ENCODE results near the gene PIK3R1. TPM values are rescaled to one million over a fixed set of nuclear protein-coding genes. Genes with fewer than 3 reads are reported as not detected.

The PIK3R1 gene
- total RNA-seq, 1 experiment from 2014 or later = 11.4 TPM

DNA sequence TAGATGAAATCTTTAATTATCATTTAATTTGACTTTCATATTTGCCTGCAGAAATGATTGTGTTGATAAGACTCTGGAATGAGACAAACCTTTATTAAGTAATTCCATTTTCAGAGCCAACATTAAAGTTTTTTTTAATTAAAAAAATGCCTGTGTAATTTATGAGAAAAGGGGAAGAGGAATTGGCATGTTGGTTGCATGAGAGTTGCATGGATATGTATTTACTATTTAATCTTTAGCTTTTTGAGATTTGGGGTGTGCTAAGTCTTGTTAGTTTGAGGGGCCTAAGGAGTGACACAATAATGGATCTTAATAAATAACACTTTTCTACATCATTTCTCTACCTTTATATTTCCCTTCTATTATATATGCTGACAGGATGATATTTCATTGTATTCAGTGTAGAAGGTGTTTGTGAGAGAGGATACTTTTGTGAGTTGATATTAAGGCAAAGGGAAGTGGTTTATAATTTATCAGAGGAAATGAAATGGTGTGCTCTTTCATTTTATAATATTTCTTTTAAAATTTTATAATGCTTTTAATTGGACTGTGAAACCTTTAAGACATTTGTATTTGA, 54.9 kb downstream of the PIK3R1 start:
- no peak for DNase-seq (ENCODE audit: low spot score)

DNA sequence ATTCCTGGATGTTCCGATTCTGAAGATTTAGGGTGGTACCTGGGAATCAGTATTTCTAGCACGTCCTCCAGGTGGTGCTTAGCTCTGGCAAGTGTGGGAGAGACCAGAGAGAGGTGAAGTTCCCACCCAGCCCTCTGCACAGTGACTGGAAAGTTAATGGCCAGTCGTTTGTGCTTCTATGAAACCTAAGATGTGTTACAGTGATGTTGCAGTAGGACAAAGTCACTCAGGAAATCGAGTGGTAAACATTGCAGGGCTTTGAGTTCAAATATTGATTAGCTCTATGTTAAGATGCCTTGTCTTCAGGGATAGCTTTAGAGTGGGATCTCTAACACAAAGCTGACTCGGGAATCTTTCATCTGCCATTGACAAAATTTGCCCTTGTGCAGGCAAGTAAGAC, 55.6 kb downstream of the PIK3R1 start:
- DNase-seq (ENCODE audit: low spot score) = no peak

DNA sequence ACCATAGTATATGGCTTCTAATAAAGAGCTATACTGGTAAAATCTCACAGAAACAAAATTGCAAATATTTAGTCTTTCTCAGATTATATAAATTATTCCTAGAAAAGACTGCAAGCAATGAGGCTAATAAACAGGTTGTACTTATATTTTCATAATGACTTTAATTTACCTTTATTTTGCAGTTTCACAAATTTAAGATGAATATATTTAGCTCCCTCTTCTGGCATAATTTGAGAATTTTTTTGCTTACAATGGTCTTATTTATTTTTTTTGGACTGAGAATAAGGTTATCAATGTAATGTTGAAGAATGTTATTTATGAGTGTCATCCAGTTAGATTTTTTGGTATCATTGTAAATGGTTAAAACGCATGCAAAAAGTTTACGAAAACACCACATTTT, 56.7 kb downstream of the PIK3R1 start:
- no peak for DNase-seq (ENCODE audit: low spot score)

- DNase-seq (ENCODE audit: low spot score) = no peak
Observed at GRCh38 chr5:68273717-68274409, 58.3 kb downstream of the PIK3R1 start.

- no peak for DNase-seq (ENCODE audit: low spot score)
Observed at GRCh38 chr5:68274847-68275651, 59.5 kb downstream of the PIK3R1 start.

DNA sequence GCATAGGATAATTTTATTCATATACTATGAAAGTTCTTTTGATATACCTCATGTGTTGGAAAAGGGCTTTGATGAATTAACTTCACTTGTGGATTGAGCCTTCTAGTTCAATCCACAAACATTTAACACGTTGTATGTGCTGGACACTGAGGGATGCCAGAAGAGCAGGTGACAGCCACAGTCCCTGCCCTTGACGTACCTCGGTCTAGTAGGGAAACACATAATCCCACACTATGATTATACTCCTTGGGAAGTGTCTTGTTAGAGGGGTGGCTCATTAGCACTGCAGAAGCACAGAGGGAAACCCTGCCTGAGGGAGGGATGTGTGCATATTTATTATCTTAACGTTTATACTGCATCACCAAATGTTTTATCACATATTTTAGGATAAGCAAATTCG, 61.2 kb downstream of the PIK3R1 start:
- no peak for DNase-seq (ENCODE audit: low spot score)

DNA sequence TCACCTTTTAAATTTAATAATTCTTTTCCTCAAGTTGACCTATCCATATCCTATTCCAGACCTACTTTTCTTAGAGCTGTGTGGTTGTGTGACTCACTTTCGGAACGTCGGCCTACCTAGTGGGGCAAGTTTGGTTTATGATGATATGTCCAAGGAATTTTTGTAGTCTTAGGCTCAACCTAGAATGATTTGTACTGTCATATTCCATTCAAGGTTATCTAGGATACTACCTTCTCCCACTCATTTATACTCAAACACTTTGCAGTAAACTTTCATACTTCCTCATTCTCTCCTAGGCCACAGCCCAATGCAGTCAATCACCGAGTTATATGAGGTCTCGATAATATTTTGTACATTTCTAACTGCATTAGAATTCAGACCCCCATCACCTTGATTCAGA, 61.9 kb downstream of the PIK3R1 start:
- peak; percentile 81 for DNase-seq (ENCODE audit: low spot score)

- DNase-seq (ENCODE audit: low spot score) = no peak
Observed at GRCh38 chr5:68279984-68280383, 64.4 kb downstream of the PIK3R1 start.

DNA sequence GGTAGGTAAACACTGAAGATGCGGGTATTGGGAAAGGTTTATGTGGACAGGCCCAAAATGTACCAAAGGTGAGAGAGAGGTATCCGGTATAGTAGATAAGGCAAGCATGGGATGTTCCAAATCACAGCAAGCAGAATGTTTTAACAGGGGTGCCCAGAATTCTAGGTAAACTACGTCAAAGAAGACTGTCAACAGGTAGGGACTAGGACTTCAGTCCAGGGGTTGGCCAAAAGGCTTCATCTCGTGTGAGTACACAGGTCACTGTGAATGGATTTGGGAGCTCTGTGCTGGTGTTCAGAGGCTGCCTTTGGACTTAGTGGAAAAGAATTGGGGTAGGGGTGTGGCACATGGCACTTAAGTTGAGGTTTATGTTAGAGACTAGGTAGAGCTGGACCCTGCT, 66.4 kb downstream of the PIK3R1 start:
- no peak for DNase-seq (ENCODE audit: low spot score)

DNA sequence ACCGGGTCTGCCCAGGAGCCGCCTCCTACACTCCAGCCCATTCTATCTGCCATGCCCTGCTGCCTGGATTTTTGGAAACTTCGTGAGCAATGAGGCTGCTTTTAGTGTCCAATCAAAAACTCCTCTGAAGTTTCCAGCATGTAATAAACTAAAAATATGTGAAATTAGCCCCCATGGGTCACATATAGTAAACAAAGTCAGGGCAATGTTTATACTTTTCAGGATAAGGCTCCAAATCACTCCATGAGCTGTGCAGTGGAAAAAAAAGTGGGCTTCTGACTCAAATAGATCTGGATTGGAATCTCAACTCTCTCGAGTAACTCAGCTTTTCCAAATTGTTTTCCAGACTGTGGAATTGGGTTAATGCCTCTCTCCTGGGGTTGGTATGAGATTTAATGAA, 68.2 kb downstream of the PIK3R1 start:
- no peak for DNase-seq (ENCODE audit: low spot score)

DNA sequence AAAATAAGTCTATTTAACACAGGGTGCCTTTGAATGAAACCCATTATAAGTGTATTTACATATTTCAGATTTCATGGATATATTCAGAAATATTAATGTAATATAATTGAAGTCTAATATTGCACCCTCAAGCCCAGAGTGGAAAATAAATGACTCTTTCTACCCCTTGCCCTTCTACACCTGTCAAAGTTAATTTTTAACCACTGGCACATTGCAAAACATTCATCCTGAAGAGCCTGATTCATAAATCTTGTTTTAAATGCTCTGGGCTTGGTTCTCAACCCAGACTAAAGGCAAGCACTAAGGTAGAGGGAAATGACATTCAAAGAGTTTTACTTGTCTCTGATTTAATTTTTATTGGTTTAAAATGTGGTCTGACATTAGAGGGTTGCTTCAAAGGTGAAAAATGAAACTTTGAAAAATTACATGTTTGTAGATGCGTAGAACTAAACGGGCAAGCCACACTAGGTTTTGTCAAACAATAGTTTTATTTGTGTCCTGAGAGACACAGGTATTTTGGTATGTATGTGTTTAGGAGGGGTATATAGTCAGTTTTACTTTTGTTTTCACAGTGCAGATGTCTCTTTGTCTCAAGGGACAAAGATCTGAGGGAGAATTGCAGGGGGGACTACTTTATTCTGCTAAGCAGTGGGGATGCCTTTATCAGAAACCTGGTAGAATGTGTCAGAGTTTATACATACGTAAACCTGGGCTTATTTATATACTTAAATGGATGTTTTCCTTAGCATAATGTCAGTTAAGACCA, 69.7 kb downstream of the PIK3R1 start:
- DNase-seq (ENCODE audit: low spot score) = no peak

DNA sequence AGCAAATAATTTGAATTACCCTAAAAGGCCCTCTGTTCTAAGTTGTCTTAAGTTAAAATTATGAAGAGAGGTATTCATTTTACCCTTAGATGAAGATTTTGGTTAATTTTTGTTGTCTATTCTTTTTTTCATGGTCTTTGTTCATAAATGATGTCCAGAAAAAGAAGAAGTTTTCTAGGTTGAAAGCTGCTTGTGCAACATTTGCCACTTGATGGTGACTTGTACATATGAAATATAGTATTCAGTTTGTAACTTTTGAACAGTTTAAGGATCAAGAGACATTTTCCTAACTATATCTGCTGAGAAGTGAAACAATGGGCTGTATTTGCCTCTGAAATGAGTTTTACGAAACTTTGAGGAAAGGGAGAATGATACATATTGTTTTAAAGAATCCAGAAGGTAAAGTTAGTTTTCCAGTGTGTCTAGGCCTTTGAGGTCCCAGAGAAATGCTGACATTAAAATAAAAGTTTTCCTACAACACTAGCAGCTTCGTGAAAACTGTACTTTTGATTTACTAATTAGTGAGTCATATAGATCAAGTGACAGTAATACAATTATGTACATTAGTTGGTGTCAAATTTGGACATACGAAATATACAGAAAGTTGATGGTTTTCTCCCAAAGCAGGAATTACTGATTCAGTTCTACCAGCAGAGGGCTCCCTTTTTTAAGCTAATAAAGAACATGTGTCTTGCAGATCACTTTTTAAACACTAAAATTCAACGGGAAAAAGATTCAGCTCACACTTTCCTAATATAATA, 70.5 kb downstream of the PIK3R1 start:
- peak; percentile 44 for DNase-seq (ENCODE audit: low spot score)

DNA sequence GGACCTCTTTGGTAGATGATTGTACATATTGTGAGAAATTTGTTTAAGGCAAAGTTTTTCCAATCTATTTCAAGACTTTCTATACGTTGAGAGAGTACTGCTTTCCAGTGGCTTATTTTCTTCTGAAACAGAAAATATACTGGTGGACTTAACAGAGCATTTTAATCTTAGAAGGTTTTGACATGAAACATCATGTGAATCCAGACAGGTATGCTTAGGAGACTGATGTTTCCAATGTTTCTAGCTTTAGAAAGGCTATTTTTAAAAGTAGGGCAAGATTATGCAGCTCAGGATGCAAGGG, 71.0 kb downstream of the PIK3R1 start:
- no peak for DNase-seq (ENCODE audit: low spot score)

GRCh38 chr5:68287631-68287975, 72.0 kb downstream of the PIK3R1 start:
- DNase-seq (ENCODE audit: low spot score) = no peak

DNA sequence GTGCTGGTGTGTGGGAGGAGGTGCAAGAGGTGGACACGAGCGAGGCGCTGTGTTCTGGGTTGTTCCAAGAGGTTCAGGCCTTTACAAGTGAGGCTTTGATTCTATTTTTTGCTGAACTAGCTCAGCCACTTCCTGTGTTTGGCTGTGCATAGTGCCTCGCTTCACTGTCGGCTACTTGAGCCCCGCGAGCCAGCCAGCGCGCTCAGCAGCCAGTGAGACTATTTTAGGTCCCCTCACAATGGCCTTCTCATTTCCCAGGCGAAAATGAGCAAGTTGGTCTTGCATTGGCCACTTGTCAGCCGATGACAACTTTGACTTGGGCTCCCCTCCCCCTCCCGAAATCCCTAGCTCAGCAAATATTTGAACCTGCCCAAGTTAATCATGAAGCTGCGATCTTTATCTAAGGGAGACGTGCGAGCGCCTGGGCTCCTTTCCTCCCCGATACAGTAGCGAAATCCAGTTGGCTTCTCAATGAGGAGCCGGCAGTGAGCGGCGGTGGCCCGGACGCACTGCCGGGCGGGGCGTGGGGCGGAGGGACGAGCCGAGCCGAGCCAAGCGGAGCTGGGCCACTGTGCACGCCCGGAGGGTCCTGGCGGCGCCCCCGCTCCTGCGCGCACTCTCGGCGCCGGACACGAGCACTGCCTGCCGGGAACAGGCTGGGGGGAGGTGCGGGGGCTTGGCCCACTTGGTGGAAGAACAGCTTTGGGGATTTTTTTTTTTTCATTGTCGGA, 72.6 kb downstream of the PIK3R1 start:
- no peak for DNase-seq (ENCODE audit: low spot score)

- DNase-seq (ENCODE audit: low spot score) = no peak
Observed at GRCh38 chr5:68288707-68289134, 73.2 kb downstream of the PIK3R1 start.

DNA sequence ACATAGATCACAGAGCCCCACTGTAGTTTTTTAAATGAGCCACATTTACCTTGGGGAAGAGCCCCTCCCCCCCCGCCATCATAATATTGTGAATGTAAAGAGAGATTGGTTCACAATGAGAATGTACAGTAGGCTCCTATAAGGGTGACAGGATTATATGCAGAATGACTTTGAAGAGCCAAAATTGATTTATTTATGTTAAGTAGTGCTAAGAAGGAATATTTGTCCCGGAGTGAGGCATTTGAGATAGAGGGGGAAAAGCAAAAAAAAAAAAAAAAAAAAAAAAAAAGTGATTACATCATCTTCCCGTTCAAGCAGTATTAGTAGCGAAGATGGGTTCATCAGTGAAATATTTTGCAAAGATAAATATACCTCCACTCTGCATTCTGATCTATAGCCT, 73.9 kb downstream of the PIK3R1 start:
- no peak for DNase-seq (ENCODE audit: low spot score)

GRCh38 chr5:68290260-68290674, 74.7 kb downstream of the PIK3R1 start:
- no peak for DNase-seq (ENCODE audit: low spot score)

DNA sequence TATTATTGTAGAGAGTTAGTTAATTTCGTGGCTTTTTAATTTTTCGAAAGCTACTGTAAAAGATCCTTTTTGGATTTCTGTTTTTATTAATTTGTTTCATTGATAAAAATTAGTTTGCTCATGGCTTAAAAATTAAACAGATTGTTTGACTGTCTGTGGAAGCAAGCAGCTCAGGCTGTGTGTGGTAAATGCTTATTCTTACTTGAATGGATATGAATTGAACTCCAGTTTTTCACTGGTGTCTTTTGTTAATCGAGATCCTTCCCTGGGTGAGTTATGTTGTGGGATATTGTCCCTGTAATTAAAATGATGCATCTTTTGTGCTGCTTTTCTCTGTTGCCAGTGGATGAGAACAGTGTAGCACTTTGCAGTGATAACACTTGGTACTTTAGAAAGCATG, 75.3 kb downstream of the PIK3R1 start:
- no peak for DNase-seq (ENCODE audit: low spot score)

DNA sequence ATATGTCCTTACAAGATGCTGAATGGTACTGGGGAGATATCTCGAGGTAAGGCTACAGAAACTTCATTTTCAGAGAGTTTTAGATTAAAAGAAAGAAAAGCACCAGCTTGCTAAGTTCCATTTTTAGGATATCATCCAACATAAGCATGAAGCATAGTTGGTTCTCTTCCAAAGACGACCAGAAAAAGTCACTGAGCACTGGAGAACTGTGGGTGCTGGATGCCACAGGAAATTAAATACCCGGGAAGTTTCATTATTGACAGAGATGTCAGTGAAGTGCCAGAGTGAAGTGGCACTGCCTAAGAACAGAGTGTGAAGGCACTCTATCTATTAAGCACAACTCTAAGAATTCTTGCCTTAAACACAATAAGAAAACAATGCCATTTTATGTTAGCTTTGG, 76.8 kb downstream of the PIK3R1 start:
- no peak for DNase-seq (ENCODE audit: low spot score)

GRCh38 chr5:68295772-68296171, 80.2 kb downstream of the PIK3R1 start:
- no peak for DNase-seq (ENCODE audit: low spot score)
